ENCODE results near the gene HHIP.

DNA sequence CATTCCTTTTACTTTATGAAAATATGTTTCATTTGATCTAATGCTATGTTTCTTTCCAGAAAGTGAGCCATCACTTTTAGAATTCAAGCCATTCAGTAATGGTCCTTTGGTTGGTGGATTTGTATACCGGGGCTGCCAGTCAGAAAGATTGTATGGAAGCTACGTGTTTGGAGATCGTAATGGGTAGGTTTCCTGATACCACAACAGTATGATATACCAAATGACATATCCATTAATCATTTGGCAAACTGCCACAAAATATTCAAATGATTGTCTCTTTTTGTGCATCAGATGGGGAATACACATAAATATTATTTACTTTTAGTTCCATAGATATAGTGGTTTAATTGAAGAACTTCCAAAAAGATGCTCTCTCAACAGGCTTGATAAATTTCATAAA lies 68.2 kb downstream of the HHIP start:
- TF ChIP-seq, protein P1, sequence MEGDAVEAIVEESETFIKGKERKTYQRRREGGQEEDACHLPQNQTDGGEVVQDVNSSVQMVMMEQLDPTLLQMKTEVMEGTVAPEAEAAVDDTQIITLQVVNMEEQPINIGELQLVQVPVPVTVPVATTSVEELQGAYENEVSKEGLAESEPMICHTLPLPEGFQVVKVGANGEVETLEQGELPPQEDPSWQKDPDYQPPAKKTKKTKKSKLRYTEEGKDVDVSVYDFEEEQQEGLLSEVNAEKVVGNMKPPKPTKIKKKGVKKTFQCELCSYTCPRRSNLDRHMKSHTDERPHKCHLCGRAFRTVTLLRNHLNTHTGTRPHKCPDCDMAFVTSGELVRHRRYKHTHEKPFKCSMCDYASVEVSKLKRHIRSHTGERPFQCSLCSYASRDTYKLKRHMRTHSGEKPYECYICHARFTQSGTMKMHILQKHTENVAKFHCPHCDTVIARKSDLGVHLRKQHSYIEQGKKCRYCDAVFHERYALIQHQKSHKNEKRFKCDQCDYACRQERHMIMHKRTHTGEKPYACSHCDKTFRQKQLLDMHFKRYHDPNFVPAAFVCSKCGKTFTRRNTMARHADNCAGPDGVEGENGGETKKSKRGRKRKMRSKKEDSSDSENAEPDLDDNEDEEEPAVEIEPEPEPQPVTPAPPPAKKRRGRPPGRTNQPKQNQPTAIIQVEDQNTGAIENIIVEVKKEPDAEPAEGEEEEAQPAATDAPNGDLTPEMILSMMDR (IDR thresholded peaks at IDR 0.05; ENCODE audit: poor library complexity): no peak
- no peak for TF ChIP-seq EZH2 (IDR thresholded peaks at IDR 0.05; ENCODE audit: borderline replicate concordance)
- no peak for TF ChIP-seq EZH2phosphoT487 (IDR thresholded peaks at IDR 0.05; ENCODE audit: low read depth, severe bottlenecking, unreplicated experiment)
